GM12864 (cell line): ENCODE data around the gene DYNC1H1.

ENCODE experiments used
- DNase-seq: peaks from one replicate; pipeline ENCODE4 v3.0.0-alpha.2; 2011; ENCODE audit warnings: low read depth
- H3K4me3 ChIP-seq: 2 replicates; pipeline ENCODE4 v1.5.1; 2011; ENCODE audit warnings: mild to moderate bottlenecking, low read depth, low read length, control low read depth
- TF ChIP-seq, protein P1 (sequence below): IDR thresholded peaks from 2 replicates; pipeline ENCODE4 v1.5.1; 2011; ENCODE audit warnings: low read depth, mild to moderate bottlenecking, moderate library complexity, low read length, control low read depth, inconsistent platforms; ENCODE audit errors: missing control alignments

The DYNC1H1 gene

DNA sequence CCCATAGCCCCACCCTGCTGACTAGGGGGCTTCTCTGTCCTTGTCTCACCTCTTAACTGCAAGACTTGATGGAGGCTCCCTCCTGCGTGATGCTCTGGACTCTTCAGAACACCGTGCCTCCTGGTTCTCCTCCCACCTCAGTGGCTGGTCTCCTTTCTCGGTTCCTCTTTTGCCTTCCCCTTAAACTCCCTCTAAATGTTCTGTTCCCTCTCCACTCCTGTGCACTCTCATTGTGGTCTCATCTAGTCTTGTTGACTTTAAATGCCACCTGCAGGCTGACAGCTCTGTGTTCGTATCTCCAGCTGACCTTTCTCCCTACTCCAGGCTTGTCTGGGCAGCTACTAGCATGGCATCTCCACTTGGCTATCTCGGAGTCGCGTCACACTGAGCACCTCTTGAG is 28.3 kb downstream of the DYNC1H1 start:
- TF ChIP-seq, protein P1, sequence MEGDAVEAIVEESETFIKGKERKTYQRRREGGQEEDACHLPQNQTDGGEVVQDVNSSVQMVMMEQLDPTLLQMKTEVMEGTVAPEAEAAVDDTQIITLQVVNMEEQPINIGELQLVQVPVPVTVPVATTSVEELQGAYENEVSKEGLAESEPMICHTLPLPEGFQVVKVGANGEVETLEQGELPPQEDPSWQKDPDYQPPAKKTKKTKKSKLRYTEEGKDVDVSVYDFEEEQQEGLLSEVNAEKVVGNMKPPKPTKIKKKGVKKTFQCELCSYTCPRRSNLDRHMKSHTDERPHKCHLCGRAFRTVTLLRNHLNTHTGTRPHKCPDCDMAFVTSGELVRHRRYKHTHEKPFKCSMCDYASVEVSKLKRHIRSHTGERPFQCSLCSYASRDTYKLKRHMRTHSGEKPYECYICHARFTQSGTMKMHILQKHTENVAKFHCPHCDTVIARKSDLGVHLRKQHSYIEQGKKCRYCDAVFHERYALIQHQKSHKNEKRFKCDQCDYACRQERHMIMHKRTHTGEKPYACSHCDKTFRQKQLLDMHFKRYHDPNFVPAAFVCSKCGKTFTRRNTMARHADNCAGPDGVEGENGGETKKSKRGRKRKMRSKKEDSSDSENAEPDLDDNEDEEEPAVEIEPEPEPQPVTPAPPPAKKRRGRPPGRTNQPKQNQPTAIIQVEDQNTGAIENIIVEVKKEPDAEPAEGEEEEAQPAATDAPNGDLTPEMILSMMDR: peak; percentile 6
- no peak overlapping the region for H3K4me3 ChIP-seq
- DNase-seq: peak; percentile 73

DNA sequence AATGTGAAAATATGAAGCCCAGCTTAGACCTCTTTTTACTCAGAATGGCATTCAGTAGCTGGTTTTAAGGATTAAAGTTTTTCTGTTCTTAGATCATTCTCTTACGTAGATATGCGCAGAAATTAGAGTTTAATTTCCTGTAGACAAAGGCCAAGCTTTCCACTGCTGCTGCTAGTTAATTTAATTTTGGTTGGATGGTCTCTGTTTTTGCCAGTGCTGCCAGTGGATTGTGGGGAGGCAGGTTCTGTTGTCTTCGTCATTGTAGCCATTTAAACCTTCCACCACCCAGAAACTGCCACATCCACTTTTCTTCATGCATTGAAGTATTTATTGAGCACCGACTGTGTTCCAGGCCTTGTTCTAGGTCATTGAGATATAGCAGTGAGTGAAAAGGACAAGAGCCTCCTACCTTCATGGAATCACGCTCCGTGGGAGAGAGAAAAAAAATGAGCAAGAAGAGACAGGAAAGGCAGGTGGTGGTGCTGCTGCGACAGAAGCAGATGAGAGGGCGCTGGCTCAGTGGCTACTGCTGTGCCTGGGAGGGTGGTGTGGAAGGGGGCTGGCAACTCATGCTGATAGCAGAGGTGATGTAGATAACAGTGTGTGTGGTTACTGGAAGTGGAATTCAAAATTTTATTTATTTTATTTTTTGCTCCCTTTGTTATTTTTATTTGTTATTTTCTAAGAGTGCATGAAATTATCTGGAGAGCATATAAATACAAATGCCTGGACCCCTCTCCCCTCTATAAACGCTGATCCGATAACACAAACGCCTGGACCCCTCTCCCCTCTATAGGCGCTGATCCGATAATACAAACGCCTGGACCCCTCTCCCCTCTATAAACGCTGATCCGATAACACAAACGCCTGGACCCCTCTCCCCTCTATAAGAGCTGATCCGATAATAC is 33.3 kb downstream of the DYNC1H1 start:
- no peak for DNase-seq
- TF ChIP-seq, protein P1: no peak

GRCh38 chr14:102000902-102001301 is 36.5 kb downstream of the DYNC1H1 start:
- no peak for DNase-seq
- H3K4me3 ChIP-seq: no peak overlapping the region
- TF ChIP-seq, protein P1: no peak

More for the DNA sequence above, 33.3 kb downstream of the DYNC1H1 start:
- H3K4me3 ChIP-seq: no peak overlapping the region

GRCh38 chr14:102005336-102005735 is 41.0 kb downstream of the DYNC1H1 start:
- no peak overlapping the region for H3K4me3 ChIP-seq
- TF ChIP-seq, protein P1: no peak
- DNase-seq: no peak

DNA sequence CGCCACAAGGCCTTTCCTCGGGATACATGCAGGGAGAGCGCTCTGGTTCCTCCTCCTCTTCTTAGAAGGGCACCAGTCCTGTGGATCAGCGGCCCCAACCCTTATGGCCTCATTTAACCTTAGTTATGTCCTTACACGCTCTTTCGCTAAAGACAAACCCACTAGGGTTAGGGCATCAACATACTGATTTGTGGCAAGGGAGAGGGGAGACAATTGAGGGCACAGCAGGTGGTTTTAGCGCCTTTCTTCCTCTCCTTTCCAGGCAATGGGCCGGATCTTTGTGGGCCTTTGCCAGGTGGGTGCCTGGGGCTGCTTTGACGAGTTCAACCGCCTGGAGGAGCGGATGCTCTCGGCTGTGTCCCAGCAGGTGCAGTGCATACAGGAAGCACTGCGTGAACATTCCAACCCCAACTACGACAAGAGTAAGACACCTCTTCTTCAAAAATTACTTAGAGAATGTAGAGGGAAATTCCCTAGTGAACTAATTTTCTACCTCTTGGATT is 43.6 kb downstream of the DYNC1H1 start:
- H3K4me3 ChIP-seq: no peak overlapping the region
- TF ChIP-seq, protein P1: no peak
- DNase-seq: no peak

DNA sequence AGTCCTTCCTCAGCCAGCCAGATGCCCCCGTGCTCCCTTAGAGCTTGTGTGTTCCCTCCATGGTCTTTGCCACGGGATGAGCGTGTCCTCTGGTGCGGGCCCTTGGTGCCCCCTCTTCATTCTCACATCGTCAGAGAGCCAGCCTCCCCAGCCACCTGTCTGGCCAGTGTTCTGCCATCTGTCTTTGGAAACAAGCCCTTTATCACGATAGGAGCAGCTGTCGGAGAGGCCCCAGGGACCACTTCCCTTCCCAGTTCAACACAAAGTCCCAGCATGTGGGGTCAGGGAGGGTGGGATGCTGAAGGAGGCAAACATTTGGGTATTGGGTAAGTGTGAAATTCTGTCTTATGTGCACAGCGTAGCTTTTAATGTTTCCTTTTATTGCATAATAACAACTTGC is 44.5 kb downstream of the DYNC1H1 start:
- TF ChIP-seq, protein P1: no peak
- no peak for DNase-seq
- no peak overlapping the region for H3K4me3 ChIP-seq
